Superior temporal gyrus (tissue), 1 donor: ENCODE measurements around the gene TLE2.
"Not testable (repeated sequence)": the region's sequence is repeated elsewhere in the genome, so short reads cannot be mapped to it uniquely, and the experiment has no call there.

Source experiments
- DNase-seq: peaks from one replicate; pipeline ENCODE4 v3.0.0-alpha.2; 2016; ENCODE audit errors: extremely low spot score

TLE2 gene

GRCh38 chr19:3012621-3013262 is 16.3 kb downstream of the TLE2 start:
- no peak for DNase-seq

- DNase-seq = not testable (repeated sequence)
These were observed 17.0 kb downstream of the TLE2 start for GRCh38 chr19:3012059-3012458.

GRCh38 chr19:3010871-3011270 is 18.2 kb downstream of the TLE2 start:
- DNase-seq = no peak

GRCh38 chr19:3008994-3009393 is 20.1 kb downstream of the TLE2 start:
- no peak for DNase-seq

- no peak for DNase-seq
These were observed 21.1 kb downstream of the TLE2 start for GRCh38 chr19:3007975-3008374.

GRCh38 chr19:3006075-3006767 is 22.9 kb downstream of the TLE2 start:
- no peak for DNase-seq

GRCh38 chr19:3005345-3005744 is 23.7 kb downstream of the TLE2 start:
- DNase-seq = no peak

GRCh38 chr19:3004522-3004921 is 24.6 kb downstream of the TLE2 start:
- no peak for DNase-seq

GRCh38 chr19:3003046-3003445 is 26.0 kb downstream of the TLE2 start:
- DNase-seq = no peak

- DNase-seq = no peak
These were observed 27.8 kb downstream of the TLE2 start for GRCh38 chr19:3001235-3001800.

- DNase-seq = no peak
These were observed 30.4 kb downstream of the TLE2 start for GRCh38 chr19:2998642-2999041.

- DNase-seq = no peak
These were observed 31.4 kb downstream of the TLE2 start for GRCh38 chr19:2997720-2998119.

- no peak for DNase-seq
These were observed 34.4 kb downstream of the TLE2 start for GRCh38 chr19:2994588-2995131.

GRCh38 chr19:2993579-2993978 is 35.5 kb downstream of the TLE2 start:
- DNase-seq = no peak

GRCh38 chr19:2992958-2993357 is 36.1 kb downstream of the TLE2 start:
- DNase-seq = no peak

GRCh38 chr19:2992333-2992732 is 36.7 kb downstream of the TLE2 start:
- DNase-seq = not testable (repeated sequence)

- DNase-seq = no peak
These were observed 39.7 kb downstream of the TLE2 start for GRCh38 chr19:2989236-2989946.

- no peak for DNase-seq
These were observed 40.5 kb downstream of the TLE2 start for GRCh38 chr19:2988568-2988967.

GRCh38 chr19:2987797-2988196 is 41.3 kb downstream of the TLE2 start:
- DNase-seq = no peak

- no peak for DNase-seq
These were observed 42.0 kb downstream of the TLE2 start for GRCh38 chr19:2986951-2987524.

- DNase-seq = no peak
These were observed 44.9 kb downstream of the TLE2 start for GRCh38 chr19:2984215-2984528.
